Measurements from ENCODE around the gene RSKR.

The RSKR gene

GRCh38 chr17:28579526-28579925 lies 34.5 kb downstream of the RSKR start:
- no peak for TF ChIP-seq TAF1 (IDR thresholded peaks at IDR 0.05; ENCODE audit: borderline replicate concordance, insufficient read depth, low read length)
- no peak for TF ChIP-seq FOXP2 (optimal IDR thresholded peaks at IDR 0.05; ENCODE audit: borderline replicate concordance, extremely low read depth, extremely low read length, insufficient read depth)
- TF ChIP-seq REST (IDR thresholded peaks at IDR 0.05; ENCODE audit: insufficient read depth in 1 of 2, low read depth in 2 of 2, low read length in 2 of 2) = no peak

GRCh38 chr17:28578246-28579195 lies 35.5 kb downstream of the RSKR start:
- TF ChIP-seq FOXP2 (optimal IDR thresholded peaks at IDR 0.05; ENCODE audit: borderline replicate concordance, extremely low read depth, extremely low read length, insufficient read depth) (no peak), POLR2AphosphoS5 (IDR thresholded peaks at IDR 0.05; ENCODE audit: low read depth, low read length) (no peak), REST (IDR thresholded peaks at IDR 0.05; ENCODE audit: insufficient read depth in 1 of 2, low read depth in 2 of 2, low read length in 2 of 2) (no peak), TAF1 (IDR thresholded peaks at IDR 0.05; ENCODE audit: borderline replicate concordance, insufficient read depth, low read length) (no peak), SIN3A (IDR thresholded peaks at IDR 0.05; ENCODE audit: borderline replicate concordance, insufficient read depth, low read length) (no peak)

GRCh38 chr17:28577466-28577824 lies 36.5 kb downstream of the RSKR start:
- TF ChIP-seq TAF1 (IDR thresholded peaks at IDR 0.05; ENCODE audit: borderline replicate concordance, insufficient read depth, low read length) (no peak), REST (IDR thresholded peaks at IDR 0.05; ENCODE audit: insufficient read depth in 1 of 2, low read depth in 2 of 2, low read length in 2 of 2) (no peak), POLR2AphosphoS5 (IDR thresholded peaks at IDR 0.05; ENCODE audit: low read depth, low read length) (no peak), SIN3A (IDR thresholded peaks at IDR 0.05; ENCODE audit: borderline replicate concordance, insufficient read depth, low read length) (no peak)

- TF ChIP-seq REST (IDR thresholded peaks at IDR 0.05; ENCODE audit: insufficient read depth in 1 of 2, low read depth in 2 of 2, low read length in 2 of 2) (no peak), FOXP2 (optimal IDR thresholded peaks at IDR 0.05; ENCODE audit: borderline replicate concordance, extremely low read depth, extremely low read length, insufficient read depth) (peak; percentile 47), TAF1 (IDR thresholded peaks at IDR 0.05; ENCODE audit: borderline replicate concordance, insufficient read depth, low read length) (peak; percentile 79; the same call in 1 of the 2 replicates), POLR2AphosphoS5 (IDR thresholded peaks at IDR 0.05; ENCODE audit: low read depth, low read length) (peak; percentile 70), SIN3A (IDR thresholded peaks at IDR 0.05; ENCODE audit: borderline replicate concordance, insufficient read depth, low read length) (no peak)
Observed at GRCh38 chr17:28576758-28577465, 37.1 kb downstream of the RSKR start, which contains the start of gene ALDOC. TSS of gene ALDOC (minus strand) at chr17:28576895. CDS start at chr17:28575532, 1,363 bp downstream.
